HepG2 (cell line): ENCODE measurements around the gene PRDX5. TPM values are rescaled to one million over a fixed set of nuclear protein-coding genes. Genes with fewer than 3 reads are reported as not detected.
A peak's percentile ranks its signal among the peaks of the same experiment; 100 is the strongest.

Source experiments
- CTCF ChIP-seq: sonication (generic); formaldehyde crosslinking; IDR thresholded peaks from 2 replicates; pipeline ENCODE4 v1.5.0; 2020; ENCODE audit warnings: mild to moderate bottlenecking, missing genetic modification reagents, moderate library complexity
- FOSL2 ChIP-seq: sonication (generic); formaldehyde crosslinking; IDR thresholded peaks from 2 replicates; pipeline ENCODE4 v1.4.0; 2020; ENCODE audit warnings: missing genetic modification reagents
- GABPB1 ChIP-seq: IDR thresholded peaks from 2 replicates; pipeline ENCODE4 v1.6.1; 2016; ENCODE audit warnings: mild to moderate bottlenecking, missing genetic modification reagents, moderate library complexity, missing compliant biosample characterization
- KDM5B ChIP-seq: sonication (generic); formaldehyde crosslinking; IDR thresholded peaks from 2 replicates; pipeline ENCODE4 v1.4.0; 2020; ENCODE audit warnings: missing genetic modification reagents, mild to moderate bottlenecking, borderline replicate concordance
- NFIB ChIP-seq: sonication (generic); formaldehyde crosslinking; IDR thresholded peaks from 2 replicates; pipeline ENCODE4 v1.9.0; 2021; ENCODE audit warnings: missing genetic modification reagents, mild to moderate bottlenecking, borderline replicate concordance
- TERF1 ChIP-seq: sonication (generic); formaldehyde crosslinking; IDR thresholded peaks from 2 replicates; pipeline ENCODE4 v1.8.0; 2022; ENCODE audit warnings: mild to moderate bottlenecking, missing genetic modification reagents, moderate library complexity
- XRCC5 ChIP-seq: fragments of 200-400 bp; formaldehyde crosslinking; optimal IDR thresholded peaks from 2 replicates; pipeline ENCODE3; 2017; ENCODE audit warnings: mild to moderate bottlenecking, low read length
- ZNF383 ChIP-seq: sonication (generic); formaldehyde crosslinking; IDR thresholded peaks from 2 replicates; pipeline ENCODE4 v1.4.0; 2020; ENCODE audit warnings: missing genetic modification reagents, mild to moderate bottlenecking, borderline replicate concordance
- polyA plus RNA-seq, 8 experiments: library from polyadenylated mRNA; depleted of rRNA in 3 of 8; stranded (reverse) in 7 of 8; unstranded in 1 of 8; fragments of >200 nt; fragmentation: Illumina TruSeq in 4 of 8; extraction: Trizol in 4 of 8; gene quantifications; 2 replicates each; pipeline versions ENCODE4 v1.2.1 to v1.2.3, GENCODE V29; 2011 to 2016; ENCODE audit warnings: low read depth in 4 of 8, missing spikeins in 1 of 8, mixed read lengths in 1 of 8; ENCODE audit not compliant: insufficient read depth in 1 of 8
- total RNA-seq, 5 experiments: library from RNA; depleted of rRNA; stranded (reverse); fragments of >200 nt; fragmentation: Illumina TruSeq; extraction: Trizol; gene quantifications; 2 replicates each; pipeline ENCODE4 v1.2.3, GENCODE V29; 2016; ENCODE audit warnings: low read depth in 1 of 5

The PRDX5 gene
- total and polyA plus RNA-seq, 2 of the 13 experiments (the other 11 are each of a cell fraction or from before 2014, with no cell fraction given), result 215 to 311 TPM

GRCh38 chr11:64341851-64342791 is 24.2 kb downstream of the PRDX5 start (continued):
- TF ChIP-seq CTCF (CRISPR knock-in tag), result peak; percentile 60
- peak; percentile 19; the same call in 1 of the 2 replicates for TF ChIP-seq KDM5B (CRISPR knock-in tag)
- TF ChIP-seq XRCC5, result peak; percentile 36
- no peak for TF ChIP-seq FOSL2 (CRISPR knock-in tag)
- TF ChIP-seq ZNF383 (CRISPR knock-in tag), result no peak
- no peak for TF ChIP-seq NFIB (CRISPR knock-in tag)
- no peak for TF ChIP-seq TERF1 (CRISPR knock-in tag)
- peak; percentile 45; the same call in 1 of the 2 replicates for TF ChIP-seq GABPB1
- TF ChIP-seq, all 625 proteins: peak for 48
